22Rv1 (cell line): ENCODE measurements around the gene NUBP1.

Experiments
- ZFX ChIP-seq: fragments of 450-650 bp; IDR thresholded peaks from 2 replicates; pipeline ENCODE4 v1.6.1; 2017; ENCODE audit warnings: antibody characterized with exemption, borderline replicate concordance
- TF ChIP-seq, protein P1 (sequence below): fragments of 450-650 bp; IDR thresholded peaks from 2 replicates; pipeline ENCODE4 v1.5.1; 2017; ENCODE audit warnings: mild to moderate bottlenecking

DNA sequence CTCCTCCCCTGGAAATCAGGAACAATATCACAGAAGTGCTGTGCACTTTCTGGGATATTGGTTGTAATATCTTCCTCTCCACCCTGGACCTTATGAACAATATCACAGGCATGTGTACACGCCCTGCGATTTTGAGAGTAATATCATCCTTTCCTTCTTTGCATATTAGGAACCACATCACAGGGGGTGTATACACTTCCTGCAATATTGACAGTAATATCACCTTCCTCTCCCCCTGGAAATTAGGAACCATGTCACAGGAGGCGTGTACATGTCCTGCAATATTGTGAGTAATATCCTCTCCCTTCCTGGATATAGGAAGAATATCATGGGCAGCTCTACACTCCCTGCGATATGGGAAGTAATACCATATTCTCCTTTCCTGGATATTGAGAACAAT, 34.7 kb upstream of the NUBP1 start:
- TF ChIP-seq, protein P1, sequence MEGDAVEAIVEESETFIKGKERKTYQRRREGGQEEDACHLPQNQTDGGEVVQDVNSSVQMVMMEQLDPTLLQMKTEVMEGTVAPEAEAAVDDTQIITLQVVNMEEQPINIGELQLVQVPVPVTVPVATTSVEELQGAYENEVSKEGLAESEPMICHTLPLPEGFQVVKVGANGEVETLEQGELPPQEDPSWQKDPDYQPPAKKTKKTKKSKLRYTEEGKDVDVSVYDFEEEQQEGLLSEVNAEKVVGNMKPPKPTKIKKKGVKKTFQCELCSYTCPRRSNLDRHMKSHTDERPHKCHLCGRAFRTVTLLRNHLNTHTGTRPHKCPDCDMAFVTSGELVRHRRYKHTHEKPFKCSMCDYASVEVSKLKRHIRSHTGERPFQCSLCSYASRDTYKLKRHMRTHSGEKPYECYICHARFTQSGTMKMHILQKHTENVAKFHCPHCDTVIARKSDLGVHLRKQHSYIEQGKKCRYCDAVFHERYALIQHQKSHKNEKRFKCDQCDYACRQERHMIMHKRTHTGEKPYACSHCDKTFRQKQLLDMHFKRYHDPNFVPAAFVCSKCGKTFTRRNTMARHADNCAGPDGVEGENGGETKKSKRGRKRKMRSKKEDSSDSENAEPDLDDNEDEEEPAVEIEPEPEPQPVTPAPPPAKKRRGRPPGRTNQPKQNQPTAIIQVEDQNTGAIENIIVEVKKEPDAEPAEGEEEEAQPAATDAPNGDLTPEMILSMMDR = no peak
- TF ChIP-seq ZFX = no peak
